Measurements from ENCODE around the gene ASGR2. TPM values are rescaled to one million over a fixed set of nuclear protein-coding genes. Genes with fewer than 3 reads are reported as not detected.

ASGR2 gene
- polyA plus RNA-seq, 3 donors: 53.3 to 148 (median 78.3) TPM

- Histone ChIP-seq H3K4me3 (replicated peaks in 1 of 3; ENCODE audit: low read depth in 2 of 3, low read length in 3 of 3) (peak overlapping the region in 1 of 3 experiments; percentile 64), H4K20me1 (ENCODE audit: insufficient read depth, low read length) (no peaks in the 10 kb centered on the region), H3K79me2 (ENCODE audit: insufficient read depth, low read length) (no peaks in the 10 kb centered on the region), H3K9me3 (replicated peaks in 1 of 2; ENCODE audit: control insufficient read depth in 1 of 2, insufficient read depth in 1 of 2, low read length in 2 of 2) (no peaks in the 10 kb centered on the region), H3K4me1 (ENCODE audit: control insufficient read depth in 1 of 2, insufficient read depth in 2 of 2, low read length in 2 of 2) (peaks cover 50 to 60% of the 10 kb centered on the region in 2 donors), H3K27ac (ENCODE audit: low read depth in 1 of 2, low read length in 2 of 2) (peak overlapping the region; percentile 47 to 50), H3K4me2 (replicated peaks; ENCODE audit: extremely low read depth, low read length, poor library complexity, severe bottlenecking) (peak overlapping the region; percentile 46), H3K9ac (ENCODE audit: insufficient read depth, low read length, poor library complexity, severe bottlenecking) (no peak overlapping the region), H2AFZ (ENCODE audit: insufficient read depth, low read depth, low read length, poor library complexity, severe bottlenecking) (no peak overlapping the region), H3K27me3 (ENCODE audit: control insufficient read depth in 2 of 2, insufficient read depth in 2 of 2, low read length in 2 of 2) (no peaks in the 10 kb centered on the region), H3K36me3 (replicated peaks in 1 of 2; ENCODE audit: control insufficient read depth in 1 of 2, insufficient read depth in 2 of 2, low read length in 2 of 2) (no peaks in the 10 kb centered on the region)
- Mint-ChIP-seq H3K27ac (peak overlapping the region in 5 of 7 donors; percentile 7 to 82 (median 71)), H3K27me3 (ENCODE audit: low read depth in 3 of 3) (peaks cover 2 to 8% (median 8%) of the 10 kb centered on the region in 3 donors), H3K9me3 (peaks cover 0 to 6% (median 2%) of the 10 kb centered on the region in 7 donors), H3K4me1 (peaks cover 63% of the 10 kb centered on the region), H3K4me3 (peak overlapping the region; percentile 17 to 78), H3K36me3 (peaks cover 18 to 22% of the 10 kb centered on the region in 2 donors)
- 48% methylated on average over 4 of the region's 10 CpGs for WGBS (ENCODE audit: insufficient coverage)
- intact Hi-C loops (cut with micrococcal nuclease): no loop called here
- TF ChIP-seq CTCF (IDR thresholded peaks at IDR 0.05): no peak
- no peak for DNase-seq
Measured at GRCh38 chr17:7080456-7081041, 34.1 kb downstream of the ASGR2 start.

- WGBS (ENCODE audit: insufficient coverage): 35% methylated on average over 6 of the region's 15 CpGs
- Histone ChIP-seq H3K9me3 (replicated peaks in 1 of 2; ENCODE audit: control insufficient read depth in 1 of 2, insufficient read depth in 1 of 2, low read length in 2 of 2) (no peaks in the 10 kb centered on the region), H3K4me1 (ENCODE audit: control insufficient read depth in 1 of 2, insufficient read depth in 2 of 2, low read length in 2 of 2) (peaks cover 50 to 60% of the 10 kb centered on the region in 2 donors), H2AFZ (ENCODE audit: insufficient read depth, low read depth, low read length, poor library complexity, severe bottlenecking) (peak within 1 kb of the TSS; percentile 53), H3K9ac (ENCODE audit: insufficient read depth, low read length, poor library complexity, severe bottlenecking) (no peak within 1 kb of the TSS), H3K4me2 (replicated peaks; ENCODE audit: extremely low read depth, low read length, poor library complexity, severe bottlenecking) (peak within 1 kb of the TSS; percentile 46), H3K4me3 (replicated peaks in 1 of 3; ENCODE audit: low read depth in 2 of 3, low read length in 3 of 3) (peak within 1 kb of the TSS in 2 of 3 experiments; percentile 25 to 64), H3K27ac (ENCODE audit: low read depth in 1 of 2, low read length in 2 of 2) (peak within 1 kb of the TSS; percentile 47 to 50), H4K20me1 (ENCODE audit: insufficient read depth, low read length) (no peaks in the 10 kb centered on the region), H3K27me3 (ENCODE audit: control insufficient read depth in 2 of 2, insufficient read depth in 2 of 2, low read length in 2 of 2) (no peaks in the 10 kb centered on the region), H3K79me2 (ENCODE audit: insufficient read depth, low read length) (no peaks in the 10 kb centered on the region), H3K36me3 (replicated peaks in 1 of 2; ENCODE audit: control insufficient read depth in 1 of 2, insufficient read depth in 2 of 2, low read length in 2 of 2) (peaks cover 0 to 3% of the 10 kb centered on the region in 2 donors)
- Mint-ChIP-seq H3K27ac (peak within 1 kb of the TSS; percentile 71 to 90 (median 78)), H3K36me3 (peaks cover 24 to 29% of the 10 kb centered on the region in 2 donors), H3K4me1 (peaks cover 63% of the 10 kb centered on the region), H3K4me3 (peak within 1 kb of the TSS; percentile 70 to 78), H3K27me3 (ENCODE audit: low read depth in 3 of 3) (peaks cover 2 to 10% (median 8%) of the 10 kb centered on the region in 3 donors), H3K9me3 (peaks cover 0 to 6% (median 2%) of the 10 kb centered on the region in 7 donors)
- DNase-seq: peak in 2 of 3 donors; percentile 51 to 60
- TF ChIP-seq CTCF (IDR thresholded peaks at IDR 0.05): no peak
- intact Hi-C loops (cut with micrococcal nuclease): loop anchor here in 1 of 2 donors (10.0 kb wide), 1 partner anchor 1525 kb away; no protein-coding TSS in a partner anchor
Measured at GRCh38 chr17:7079581-7080455, 34.8 kb downstream of the ASGR2 start, which contains the start of gene CLEC10A. Gene CLEC10A (minus strand): TSS chr17:7080251. CDS start chr17:7078812, 1,439 bp downstream.

Data from CD14-positive monocyte (primary cell).